ENCODE results near the gene CLSTN2. TPM values are rescaled to one million over a fixed set of nuclear protein-coding genes. Genes with fewer than 3 reads are reported as not detected.

The CLSTN2 gene
- polyA plus RNA-seq, 2 donors: 0.20 TPM

- Histone ChIP-seq H3K27me3 (ENCODE audit: control insufficient read depth in 1 of 2, insufficient read depth in 2 of 2, low read length in 2 of 2) (no peaks in the 10 kb centered on the region), H3K9me3 (ENCODE audit: control insufficient read depth in 2 of 2, insufficient read depth in 1 of 2, low read depth in 1 of 2, low read length in 1 of 2) (peaks cover 0 to 2% of the 10 kb centered on the region in 2 donors), H3K27ac (ENCODE audit: low read depth in 2 of 2, low read length in 1 of 2) (no peak overlapping the region), H3K36me3 (ENCODE audit: control insufficient read depth in 2 of 2, insufficient read depth in 2 of 2, low read length in 1 of 2) (no peaks in the 10 kb centered on the region), H3K4me1 (ENCODE audit: control insufficient read depth in 2 of 2, insufficient read depth in 2 of 2, low read length in 1 of 2) (no peaks in the 10 kb centered on the region), H3K4me3 (ENCODE audit: low read depth in 1 of 2, low read length in 2 of 2) (no peak overlapping the region)
- 75 to 95% methylated on average over 1 of the region's 1 CpG for WGBS, 2 donors
Measured at GRCh38 chr3:140373234-140373633, 438.2 kb downstream of the CLSTN2 start.

GRCh38 chr3:140375002-140375401 lies 440.0 kb downstream of the CLSTN2 start:
- Histone ChIP-seq H3K4me3 (ENCODE audit: low read depth in 1 of 2, low read length in 2 of 2) (no peak overlapping the region), H3K27me3 (ENCODE audit: control insufficient read depth in 1 of 2, insufficient read depth in 2 of 2, low read length in 2 of 2) (no peaks in the 10 kb centered on the region), H3K9me3 (ENCODE audit: control insufficient read depth in 2 of 2, insufficient read depth in 1 of 2, low read depth in 1 of 2, low read length in 1 of 2) (peaks cover 0 to 2% of the 10 kb centered on the region in 2 donors), H3K36me3 (ENCODE audit: control insufficient read depth in 2 of 2, insufficient read depth in 2 of 2, low read length in 1 of 2) (no peaks in the 10 kb centered on the region), H3K27ac (ENCODE audit: low read depth in 2 of 2, low read length in 1 of 2) (no peak overlapping the region), H3K4me1 (ENCODE audit: control insufficient read depth in 2 of 2, insufficient read depth in 2 of 2, low read length in 1 of 2) (no peaks in the 10 kb centered on the region)
- WGBS, 2 donors: 43 to 58% methylated on average over 1 of the region's 1 CpG

GRCh38 chr3:140376136-140376889 lies 441.3 kb downstream of the CLSTN2 start:
- no peaks in the 10 kb centered on the region for H3K36me3 ChIP-seq (ENCODE audit: control insufficient read depth in 2 of 2, insufficient read depth in 2 of 2, low read length in 1 of 2)
- H3K4me3 ChIP-seq (ENCODE audit: low read depth in 1 of 2, low read length in 2 of 2): no peak overlapping the region
- no peak overlapping the region for H3K27ac ChIP-seq (ENCODE audit: low read depth in 2 of 2, low read length in 1 of 2)
- no peaks in the 10 kb centered on the region for H3K27me3 ChIP-seq (ENCODE audit: control insufficient read depth in 1 of 2, insufficient read depth in 2 of 2, low read length in 2 of 2)
- H3K9me3 ChIP-seq (ENCODE audit: control insufficient read depth in 2 of 2, insufficient read depth in 1 of 2, low read depth in 1 of 2, low read length in 1 of 2): peaks cover 0 to 2% of the 10 kb centered on the region in 2 donors
- 81 to 90% methylated on average over 1 of the region's 1 CpG for WGBS, 2 donors
- no peaks in the 10 kb centered on the region for H3K4me1 ChIP-seq (ENCODE audit: control insufficient read depth in 2 of 2, insufficient read depth in 2 of 2, low read length in 1 of 2)

GRCh38 chr3:140377644-140378043 lies 442.7 kb downstream of the CLSTN2 start:
- H3K4me1 ChIP-seq (ENCODE audit: control insufficient read depth in 2 of 2, insufficient read depth in 2 of 2, low read length in 1 of 2): no peaks in the 10 kb centered on the region

GRCh38 chr3:140378571-140379340 lies 443.8 kb downstream of the CLSTN2 start:
- 21 to 23% methylated on average over 3 of the region's 3 CpGs for WGBS, 2 donors
- Histone ChIP-seq H3K4me3 (ENCODE audit: low read depth in 1 of 2, low read length in 2 of 2) (no peak overlapping the region), H3K27ac (ENCODE audit: low read depth in 2 of 2, low read length in 1 of 2) (no peak overlapping the region), H3K36me3 (ENCODE audit: control insufficient read depth in 2 of 2, insufficient read depth in 2 of 2, low read length in 1 of 2) (no peaks in the 10 kb centered on the region), H3K9me3 (ENCODE audit: control insufficient read depth in 2 of 2, insufficient read depth in 1 of 2, low read depth in 1 of 2, low read length in 1 of 2) (peaks cover 0 to 2% of the 10 kb centered on the region in 2 donors), H3K27me3 (ENCODE audit: control insufficient read depth in 1 of 2, insufficient read depth in 2 of 2, low read length in 2 of 2) (no peaks in the 10 kb centered on the region), H3K4me1 (ENCODE audit: control insufficient read depth in 2 of 2, insufficient read depth in 2 of 2, low read length in 1 of 2) (no peaks in the 10 kb centered on the region)

More at GRCh38 chr3:140377644-140378043, 442.7 kb downstream of the CLSTN2 start:
- Histone ChIP-seq H3K27me3 (ENCODE audit: control insufficient read depth in 1 of 2, insufficient read depth in 2 of 2, low read length in 2 of 2) (no peaks in the 10 kb centered on the region), H3K4me3 (ENCODE audit: low read depth in 1 of 2, low read length in 2 of 2) (no peak overlapping the region), H3K27ac (ENCODE audit: low read depth in 2 of 2, low read length in 1 of 2) (no peak overlapping the region), H3K36me3 (ENCODE audit: control insufficient read depth in 2 of 2, insufficient read depth in 2 of 2, low read length in 1 of 2) (no peaks in the 10 kb centered on the region), H3K9me3 (ENCODE audit: control insufficient read depth in 2 of 2, insufficient read depth in 1 of 2, low read depth in 1 of 2, low read length in 1 of 2) (peaks cover 0 to 2% of the 10 kb centered on the region in 2 donors)
- WGBS, 2 donors: 85 to 86% methylated on average over 1 of the region's 1 CpG

GRCh38 chr3:140384028-140384771 lies 449.2 kb downstream of the CLSTN2 start:
- H3K27ac ChIP-seq (ENCODE audit: low read depth in 2 of 2, low read length in 1 of 2): no peak overlapping the region
- WGBS, 2 donors: 48 to 50% methylated on average over 8 of the region's 8 CpGs
- H3K4me1 ChIP-seq (ENCODE audit: control insufficient read depth in 2 of 2, insufficient read depth in 2 of 2, low read length in 1 of 2): no peaks in the 10 kb centered on the region
- H3K36me3 ChIP-seq (ENCODE audit: control insufficient read depth in 2 of 2, insufficient read depth in 2 of 2, low read length in 1 of 2): no peaks in the 10 kb centered on the region
- no peak overlapping the region for H3K4me3 ChIP-seq (ENCODE audit: low read depth in 1 of 2, low read length in 2 of 2)
- H3K9me3 ChIP-seq (ENCODE audit: control insufficient read depth in 2 of 2, insufficient read depth in 1 of 2, low read depth in 1 of 2, low read length in 1 of 2): no peaks in the 10 kb centered on the region
- H3K27me3 ChIP-seq (ENCODE audit: control insufficient read depth in 1 of 2, insufficient read depth in 2 of 2, low read length in 2 of 2): no peaks in the 10 kb centered on the region

GRCh38 chr3:140384876-140385275 lies 449.9 kb downstream of the CLSTN2 start:
- Histone ChIP-seq H3K27me3 (ENCODE audit: control insufficient read depth in 1 of 2, insufficient read depth in 2 of 2, low read length in 2 of 2) (no peaks in the 10 kb centered on the region), H3K4me3 (ENCODE audit: low read depth in 1 of 2, low read length in 2 of 2) (no peak overlapping the region), H3K27ac (ENCODE audit: low read depth in 2 of 2, low read length in 1 of 2) (no peak overlapping the region), H3K9me3 (ENCODE audit: control insufficient read depth in 2 of 2, insufficient read depth in 1 of 2, low read depth in 1 of 2, low read length in 1 of 2) (no peaks in the 10 kb centered on the region), H3K4me1 (ENCODE audit: control insufficient read depth in 2 of 2, insufficient read depth in 2 of 2, low read length in 1 of 2) (no peaks in the 10 kb centered on the region), H3K36me3 (ENCODE audit: control insufficient read depth in 2 of 2, insufficient read depth in 2 of 2, low read length in 1 of 2) (no peaks in the 10 kb centered on the region)
- WGBS, 2 donors: 86 to 87% methylated on average over 1 of the region's 1 CpG

- 61 to 63% methylated on average over 6 of the region's 6 CpGs for WGBS, 2 donors
- Histone ChIP-seq H3K4me1 (ENCODE audit: control insufficient read depth in 2 of 2, insufficient read depth in 2 of 2, low read length in 1 of 2) (no peaks in the 10 kb centered on the region), H3K4me3 (ENCODE audit: low read depth in 1 of 2, low read length in 2 of 2) (no peak overlapping the region), H3K27me3 (ENCODE audit: control insufficient read depth in 1 of 2, insufficient read depth in 2 of 2, low read length in 2 of 2) (no peaks in the 10 kb centered on the region), H3K27ac (ENCODE audit: low read depth in 2 of 2, low read length in 1 of 2) (no peak overlapping the region), H3K9me3 (ENCODE audit: control insufficient read depth in 2 of 2, insufficient read depth in 1 of 2, low read depth in 1 of 2, low read length in 1 of 2) (no peaks in the 10 kb centered on the region), H3K36me3 (ENCODE audit: control insufficient read depth in 2 of 2, insufficient read depth in 2 of 2, low read length in 1 of 2) (no peaks in the 10 kb centered on the region)
Measured at GRCh38 chr3:140386357-140387100, 451.5 kb downstream of the CLSTN2 start.

GRCh38 chr3:140387244-140387643 lies 452.3 kb downstream of the CLSTN2 start:
- H3K4me1 ChIP-seq (ENCODE audit: control insufficient read depth in 2 of 2, insufficient read depth in 2 of 2, low read length in 1 of 2): no peaks in the 10 kb centered on the region
- no peaks in the 10 kb centered on the region for H3K27me3 ChIP-seq (ENCODE audit: control insufficient read depth in 1 of 2, insufficient read depth in 2 of 2, low read length in 2 of 2)
- H3K4me3 ChIP-seq (ENCODE audit: low read depth in 1 of 2, low read length in 2 of 2): no peak overlapping the region
- H3K9me3 ChIP-seq (ENCODE audit: control insufficient read depth in 2 of 2, insufficient read depth in 1 of 2, low read depth in 1 of 2, low read length in 1 of 2): no peaks in the 10 kb centered on the region
- no peak overlapping the region for H3K27ac ChIP-seq (ENCODE audit: low read depth in 2 of 2, low read length in 1 of 2)
- WGBS, 2 donors: 93 to 95% methylated on average over 2 of the region's 2 CpGs
- H3K36me3 ChIP-seq (ENCODE audit: control insufficient read depth in 2 of 2, insufficient read depth in 2 of 2, low read length in 1 of 2): no peaks in the 10 kb centered on the region

Measured in esophagus (tissue), 2 donors.